NB4 (cell line): Measurements from ENCODE around the gene MRC2.
"Not testable (repeated sequence)": the region's sequence is repeated elsewhere in the genome, so short reads cannot be mapped to it uniquely, and the experiment has no call there.

Experiments
- DNase-seq: peaks from one replicate; pipeline ENCODE4 v3.0.0; 2010; ENCODE audit warnings: low read depth
- H3K4me3 ChIP-seq: one replicate; pipeline ENCODE4 v1.5.1; 2011; ENCODE audit warnings: mild to moderate bottlenecking, low read depth, low read length, moderate library complexity
- MYC ChIP-seq: IDR thresholded peaks from 2 replicates; pipeline ENCODE4 v1.6.1; 2011; ENCODE audit warnings: low read depth, low read length
- POLR2A ChIP-seq: IDR thresholded peaks from 2 replicates; pipeline ENCODE4 v1.6.1; 2011; ENCODE audit warnings: mild to moderate bottlenecking; ENCODE audit not compliant: insufficient read length; ENCODE audit errors: extremely low read depth
- TF ChIP-seq, protein P1 (sequence below): IDR thresholded peaks from one replicate; pipeline ENCODE4 v1.5.1; 2012; ENCODE audit warnings: low read depth, low read length
- TF ChIP-seq, protein P2 (sequence below): IDR thresholded peaks from 2 replicates; pipeline ENCODE4 v1.6.1; 2011; ENCODE audit warnings: low read depth, low read length

The MRC2 gene

DNA sequence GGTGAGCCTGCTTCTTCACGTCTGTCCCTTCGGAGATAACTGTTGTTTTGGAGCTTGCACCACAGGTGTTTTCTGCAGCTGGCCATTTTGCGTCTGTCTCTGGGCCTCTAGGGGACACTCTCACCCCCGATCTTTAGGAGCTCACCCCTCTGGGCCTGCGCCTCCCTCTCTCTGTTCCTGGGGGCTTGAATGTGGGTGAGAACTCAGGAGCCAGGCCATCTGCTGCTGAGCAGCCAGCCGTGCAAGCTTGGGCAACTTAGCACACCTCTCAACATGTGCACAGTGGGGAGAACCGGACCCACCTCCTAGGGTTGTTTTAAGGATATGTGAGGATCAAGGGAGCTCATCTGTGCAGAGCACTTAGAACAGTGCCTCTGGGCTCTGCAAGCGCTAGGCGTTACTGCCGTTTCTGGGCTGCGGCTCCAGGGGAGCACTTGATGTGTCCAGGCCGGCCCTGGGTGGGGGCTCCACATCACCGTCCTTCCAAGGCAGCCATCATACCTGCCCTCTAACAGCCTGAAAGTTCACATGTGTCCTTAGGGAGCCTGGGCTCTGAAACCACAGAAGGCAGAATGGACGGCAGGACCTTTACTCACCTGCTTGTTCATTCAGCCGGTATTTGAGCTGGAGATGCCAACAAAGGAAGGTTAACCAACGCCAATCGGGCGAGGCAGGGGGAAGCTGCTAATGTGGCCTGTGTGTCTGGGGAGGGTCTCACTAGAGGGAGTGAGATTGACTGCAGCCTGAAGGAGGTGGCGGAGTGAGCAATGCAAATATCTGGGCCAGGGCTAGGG lies 66.3 kb downstream of the MRC2 start:
- TF ChIP-seq POLR2A (no peak), MYC (no peak)
- TF ChIP-seq, protein P1, sequence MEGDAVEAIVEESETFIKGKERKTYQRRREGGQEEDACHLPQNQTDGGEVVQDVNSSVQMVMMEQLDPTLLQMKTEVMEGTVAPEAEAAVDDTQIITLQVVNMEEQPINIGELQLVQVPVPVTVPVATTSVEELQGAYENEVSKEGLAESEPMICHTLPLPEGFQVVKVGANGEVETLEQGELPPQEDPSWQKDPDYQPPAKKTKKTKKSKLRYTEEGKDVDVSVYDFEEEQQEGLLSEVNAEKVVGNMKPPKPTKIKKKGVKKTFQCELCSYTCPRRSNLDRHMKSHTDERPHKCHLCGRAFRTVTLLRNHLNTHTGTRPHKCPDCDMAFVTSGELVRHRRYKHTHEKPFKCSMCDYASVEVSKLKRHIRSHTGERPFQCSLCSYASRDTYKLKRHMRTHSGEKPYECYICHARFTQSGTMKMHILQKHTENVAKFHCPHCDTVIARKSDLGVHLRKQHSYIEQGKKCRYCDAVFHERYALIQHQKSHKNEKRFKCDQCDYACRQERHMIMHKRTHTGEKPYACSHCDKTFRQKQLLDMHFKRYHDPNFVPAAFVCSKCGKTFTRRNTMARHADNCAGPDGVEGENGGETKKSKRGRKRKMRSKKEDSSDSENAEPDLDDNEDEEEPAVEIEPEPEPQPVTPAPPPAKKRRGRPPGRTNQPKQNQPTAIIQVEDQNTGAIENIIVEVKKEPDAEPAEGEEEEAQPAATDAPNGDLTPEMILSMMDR: no peak
- TF ChIP-seq, protein P2, sequence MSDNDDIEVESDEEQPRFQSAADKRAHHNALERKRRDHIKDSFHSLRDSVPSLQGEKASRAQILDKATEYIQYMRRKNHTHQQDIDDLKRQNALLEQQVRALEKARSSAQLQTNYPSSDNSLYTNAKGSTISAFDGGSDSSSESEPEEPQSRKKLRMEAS: no peak
- DNase-seq: no peak
- H3K4me3 ChIP-seq: no peak overlapping the region

DNA sequence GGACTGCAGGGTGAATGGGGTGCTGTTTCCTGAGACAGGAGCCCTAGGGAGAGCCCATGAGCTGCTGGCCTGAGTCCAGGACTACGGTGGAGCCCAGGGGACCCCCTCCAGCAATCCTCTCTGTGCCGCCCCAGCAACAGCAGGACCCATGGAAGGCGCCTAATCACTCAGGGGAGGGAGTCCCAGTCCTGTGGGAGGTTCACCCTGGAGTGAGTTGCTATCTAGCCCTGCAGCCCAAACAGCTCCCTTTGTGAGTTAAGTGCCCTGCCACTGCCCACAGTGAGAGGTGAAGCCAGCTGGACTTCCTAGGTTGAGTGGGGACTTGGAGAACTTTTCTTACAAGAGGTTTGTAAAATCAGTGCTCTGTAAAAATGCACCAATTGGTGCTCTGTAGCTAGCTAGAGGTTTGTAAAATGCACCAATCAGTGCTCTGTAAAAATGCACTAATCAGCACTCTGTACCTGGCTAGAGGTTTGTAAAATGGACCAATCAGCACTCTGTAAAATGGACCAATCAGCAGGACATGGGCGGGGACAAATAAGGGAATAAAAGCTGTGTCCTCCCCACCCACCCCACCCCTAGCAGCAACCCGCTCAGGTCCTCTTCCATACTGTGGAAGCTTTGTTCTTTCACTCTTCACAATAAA lies 67.7 kb downstream of the MRC2 start:
- DNase-seq, H3K4me3 ChIP-seq: not testable (repeated sequence)

DNA sequence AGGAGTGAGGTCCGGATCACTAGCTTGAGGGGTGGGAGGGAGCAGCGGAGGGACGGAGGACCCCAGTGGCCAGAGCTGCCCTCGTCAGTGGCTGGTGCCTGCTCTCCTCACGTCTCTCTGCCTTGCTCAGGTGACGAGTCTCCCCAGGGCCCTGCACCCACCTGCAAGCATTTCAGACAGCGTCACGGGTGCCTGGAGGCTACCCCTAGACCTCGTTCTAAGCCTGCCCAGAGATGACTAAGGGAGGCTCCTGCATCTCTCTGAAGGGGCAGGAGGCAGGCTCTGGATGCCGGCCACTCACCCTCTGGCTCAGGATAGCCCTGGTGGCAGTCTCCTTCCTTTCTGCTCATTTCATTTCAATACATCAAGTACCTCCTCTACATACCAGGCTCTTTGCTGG lies 68.8 kb downstream of the MRC2 start:
- TF ChIP-seq, protein P2: no peak
- TF ChIP-seq MYC: no peak
- TF ChIP-seq, protein P1: no peak
- no peak for TF ChIP-seq POLR2A
- no peak overlapping the region for H3K4me3 ChIP-seq
- DNase-seq: no peak

DNA sequence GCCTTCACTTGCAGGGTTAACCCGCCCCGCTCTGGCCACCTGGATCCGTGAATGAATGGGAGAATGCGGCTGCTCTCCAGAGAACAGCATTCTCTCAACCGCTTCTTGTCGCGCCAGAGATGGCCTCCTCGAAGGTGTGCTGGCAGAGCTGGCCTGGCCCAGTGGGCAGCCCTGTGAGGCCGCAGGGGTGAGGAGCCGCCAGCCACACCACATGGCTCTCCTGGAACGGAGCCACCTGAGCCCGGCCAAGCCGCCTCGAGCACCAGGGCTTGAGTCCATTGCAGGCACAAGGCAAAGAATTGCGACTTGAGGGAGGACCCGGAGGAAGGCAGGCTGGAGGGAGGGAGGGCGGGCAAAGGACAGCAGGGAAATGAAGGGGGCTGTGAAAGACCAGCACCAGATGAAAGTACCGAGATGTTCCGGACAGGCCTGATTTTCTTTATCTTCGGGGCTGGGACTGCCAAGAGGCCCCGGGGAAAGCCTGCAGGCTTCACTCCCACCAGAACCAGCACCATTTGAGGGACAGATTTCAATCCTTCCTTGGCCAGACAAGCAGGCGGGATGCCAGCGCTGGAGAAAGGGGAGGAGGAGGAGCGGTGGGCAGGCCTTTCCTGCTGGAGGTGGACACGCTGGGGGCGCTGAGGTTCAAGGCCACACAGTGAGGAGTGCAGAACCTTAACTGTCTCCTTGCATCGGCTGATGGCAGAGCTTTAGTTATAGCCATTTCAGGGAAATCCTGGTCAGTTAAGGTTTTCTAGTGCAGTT lies 69.4 kb downstream of the MRC2 start:
- TF ChIP-seq MYC (no peak), POLR2A (no peak)
- TF ChIP-seq, protein P2: no peak
- DNase-seq: no peak
- H3K4me3 ChIP-seq: no peak overlapping the region

DNA sequence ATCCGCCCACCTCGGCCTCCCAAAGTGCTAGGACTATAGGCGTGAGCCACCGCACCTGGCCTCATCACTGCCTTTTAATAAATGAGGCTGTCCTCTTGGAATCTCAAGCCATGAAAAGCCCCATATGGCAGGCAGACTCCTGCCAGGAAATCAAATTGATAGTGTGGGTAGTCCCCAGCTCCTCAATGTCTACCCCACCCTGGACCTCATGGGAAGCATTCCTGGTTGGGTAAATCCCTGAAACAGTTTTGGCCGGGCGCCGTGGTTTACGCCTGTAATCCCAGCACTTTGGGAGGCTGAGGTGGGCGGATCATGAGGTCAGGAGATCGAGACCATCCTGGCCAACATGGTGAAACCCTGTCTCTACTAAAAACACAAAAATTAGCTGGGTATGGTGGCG lies 71.0 kb downstream of the MRC2 start:
- not testable (repeated sequence) for H3K4me3 ChIP-seq, DNase-seq

DNA sequence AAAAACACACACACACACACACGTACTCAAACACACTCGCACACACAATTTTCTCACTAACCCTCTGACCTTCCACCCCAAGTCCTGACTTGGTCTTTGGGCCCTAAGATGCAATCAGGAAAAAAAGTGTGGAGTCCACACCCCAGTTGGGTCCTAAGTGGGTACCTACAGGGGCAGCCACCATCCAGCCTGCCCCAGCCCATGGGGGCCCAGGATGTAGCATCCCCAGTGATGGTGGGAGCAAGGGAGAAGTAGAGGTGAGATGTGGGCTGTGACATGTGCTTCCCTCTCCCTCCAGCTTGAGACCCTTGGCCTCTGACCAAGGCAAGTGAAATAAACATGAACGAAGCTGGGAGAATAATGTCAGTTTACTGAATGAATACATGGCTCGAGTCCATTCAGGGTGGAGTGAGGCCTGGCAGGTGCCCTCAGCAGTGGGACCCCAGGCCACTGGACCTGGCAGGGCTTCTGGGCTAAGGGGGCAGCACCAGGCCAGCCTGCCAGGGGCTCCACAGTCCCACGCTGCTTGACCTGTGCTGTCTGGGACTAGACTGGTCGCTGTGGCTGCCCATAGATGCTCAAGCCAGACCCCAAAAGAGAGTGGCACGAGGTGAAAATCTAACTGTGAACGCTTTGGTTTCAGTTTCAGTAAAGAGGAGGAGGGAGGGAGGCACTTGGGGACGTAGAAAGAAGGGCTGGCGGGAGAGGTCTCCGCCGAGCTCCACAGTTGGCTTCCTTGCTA lies 73.7 kb downstream of the MRC2 start:
- DNase-seq: no peak
- H3K4me3 ChIP-seq: no peak overlapping the region
- TF ChIP-seq, protein P1: no peak
- TF ChIP-seq, protein P2: no peak
- TF ChIP-seq POLR2A (no peak), MYC (no peak)

DNA sequence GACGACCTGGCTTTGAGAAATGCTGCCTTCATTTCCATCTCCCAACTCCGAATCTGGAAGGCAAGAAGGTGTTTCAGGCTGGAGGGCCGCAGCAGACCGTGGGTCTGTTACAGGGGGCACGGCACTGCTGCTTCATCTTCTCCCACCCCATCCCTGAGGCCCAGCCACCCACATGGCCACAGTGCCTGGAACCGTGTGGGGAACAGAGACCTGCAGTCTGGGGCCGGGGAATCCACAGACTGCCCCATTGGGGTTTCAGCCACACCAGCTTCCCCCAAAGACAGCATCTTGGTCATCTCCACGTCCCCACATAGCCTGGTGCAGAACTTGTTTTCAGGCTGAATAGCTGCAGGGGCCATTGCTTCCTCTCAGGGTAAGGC lies 74.2 kb downstream of the MRC2 start:
- DNase-seq: no peak
- TF ChIP-seq MYC (no peak), POLR2A (no peak)
- TF ChIP-seq, protein P1: no peak
- TF ChIP-seq, protein P2: no peak
- no peak overlapping the region for H3K4me3 ChIP-seq
